Measurements from ENCODE around the gene IL1F10. TPM values are rescaled to one million over a fixed set of nuclear protein-coding genes. Genes with fewer than 3 reads are reported as not detected.

Gene IL1F10
- total and polyA plus RNA-seq, 2 of the 8 experiments (the other 6 are each of a cell fraction or from before 2014, with no cell fraction given): not detected

- no peak overlapping the region for H4K5ac ChIP-seq (ENCODE audit: insufficient read length, low read depth, low read length)
- H3K4me3 ChIP-seq (ENCODE audit: extremely low read depth in 1 of 4, insufficient read depth in 2 of 4, low read depth in 3 of 4, low read length in 4 of 4): no peak overlapping the region
- H3K9ac ChIP-seq (replicated peaks in 1 of 4; ENCODE audit: extremely low read depth in 1 of 4, low read depth in 3 of 4, low read length in 3 of 4): no peak overlapping the region
- H3K56ac ChIP-seq (replicated peaks; ENCODE audit: insufficient read length, low read depth, low read length): no peak overlapping the region
- H2BK20ac ChIP-seq (ENCODE audit: low read length): no peak overlapping the region
- H3K9me3 ChIP-seq (ENCODE audit: insufficient read depth in 2 of 2, low read depth in 1 of 2, low read length in 1 of 2): no peaks in the 10 kb centered on the region
- no peak overlapping the region for H2BK12ac ChIP-seq (ENCODE audit: low read depth, low read length)
- H3K4ac ChIP-seq (replicated peaks; ENCODE audit: insufficient read length, low read depth, low read length): no peak overlapping the region
- FAIRE-seq (no peak), DNase-seq (ENCODE audit: low read depth in 1 of 2, low spot score in 2 of 2) (no peak)
- no peak overlapping the region for H3K27ac ChIP-seq (ENCODE audit: low read depth, low read length)
- ChIA-PET CTCF (ENCODE audit: partially characterized antibody) (interaction anchor here (0.5 to 2.1 kb wide), 4 partner anchors 32 to 191 kb away, joined by 3 to 10 read pairs (median 4); no protein-coding TSS in a partner anchor), POLR2A (ENCODE audit: partially characterized antibody) (no interaction called here)
- no peak overlapping the region for H4K91ac ChIP-seq (replicated peaks; ENCODE audit: insufficient read length, low read length)
- H2BK15ac ChIP-seq (ENCODE audit: low read length): no peak overlapping the region
- H3K4me1 ChIP-seq (replicated peaks in 1 of 4; ENCODE audit: control insufficient read depth in 3 of 4, insufficient read depth in 4 of 4, low read length in 3 of 4): peaks cover 0 to 4% (median 0%) of the 10 kb centered on the region in 4 experiments; a peak in 1 of 7 replicates
- H2AK5ac ChIP-seq (ENCODE audit: low read depth, low read length): no peak overlapping the region
- no peaks in the 10 kb centered on the region for H4K20me1 ChIP-seq (replicated peaks in 1 of 2; ENCODE audit: control insufficient read depth in 1 of 2, insufficient read depth in 2 of 2, low read length in 2 of 2)
- no peaks in the 10 kb centered on the region for H3K27me3 ChIP-seq (replicated peaks in 1 of 4; ENCODE audit: control insufficient read depth in 3 of 4, extremely low read depth in 1 of 4, insufficient read depth in 3 of 4, low read length in 3 of 4)
- no peak overlapping the region for H3K23ac ChIP-seq (ENCODE audit: insufficient read length)
- H3K79me2 ChIP-seq (ENCODE audit: control insufficient read depth in 1 of 2, insufficient read depth in 2 of 2, low read length in 2 of 2): no peaks in the 10 kb centered on the region
- H3K36me3 ChIP-seq (ENCODE audit: control insufficient read depth in 2 of 4, insufficient read depth in 4 of 4, low read length in 3 of 4): no peaks in the 10 kb centered on the region
- no peak overlapping the region for H2AFZ ChIP-seq (ENCODE audit: low read length)
- 77% methylated on average over 6 of the region's 6 CpGs; no CpG with 5 or more reads in 1 of the 2 experiments for WGBS, 2 experiments (ENCODE audit: extremely low coverage in 1 of 2, insufficient coverage in 1 of 2, insufficient read length in 1 of 2, insufficient replicate concordance in 2 of 2, low coverage in 1 of 2, low lambda C conversion rate in 2 of 2, missing lambda C conversion rate in 1 of 2)
- H3K23me2 ChIP-seq (ENCODE audit: low read depth, low read length): no peaks in the 10 kb centered on the region
- H3K79me1 ChIP-seq (ENCODE audit: low read depth, low read length): no peaks in the 10 kb centered on the region
- no peak overlapping the region for H3K18ac ChIP-seq (ENCODE audit: extremely low read depth, low read length)
- H4K8ac ChIP-seq (ENCODE audit: extremely low read depth, insufficient read depth, low read length): no peak overlapping the region
- H3K4me2 ChIP-seq (ENCODE audit: insufficient read depth in 1 of 2, low read depth in 2 of 2, low read length in 2 of 2): no peak overlapping the region
- no peak overlapping the region for H2BK120ac ChIP-seq (replicated peaks; ENCODE audit: low read depth, low read length)
- H2BK5ac ChIP-seq (ENCODE audit: low read depth, low read length): no peak overlapping the region
- H3K14ac ChIP-seq (ENCODE audit: insufficient read length): no peak overlapping the region
- TF ChIP-seq RNF2 (IDR thresholded peaks at IDR 0.05; ENCODE audit: borderline replicate concordance, low read depth, low read length, missing control alignments, poor library complexity, severe bottlenecking): no peak
- no peak for TF ChIP-seq TBP (IDR thresholded peaks at IDR 0.05; ENCODE audit: low read depth, low read length)
- TF ChIP-seq ZNF274 (IDR thresholded peaks at IDR 0.05; ENCODE audit: borderline replicate concordance, extremely low read depth, low read length): no peak
- no peak for TF ChIP-seq BCL11A (IDR thresholded peaks at IDR 0.05; ENCODE audit: low read depth in 2 of 2, low read length in 2 of 2)
- TF ChIP-seq RBBP5 (IDR thresholded peaks at IDR 0.05; ENCODE audit: borderline replicate concordance, low read depth, low read length): no peak
- TF ChIP-seq POLR2A (IDR thresholded peaks at IDR 0.05; ENCODE audit: control extremely low read depth in 1 of 2, low read depth in 2 of 2, low read length in 2 of 2): no peak
- no peak for TF ChIP-seq CHD1 (IDR thresholded peaks at IDR 0.05; ENCODE audit: low read depth, low read length)
- no peak for TF ChIP-seq ATF2 (IDR thresholded peaks at IDR 0.05; ENCODE audit: low read length)
- TF ChIP-seq HDAC6 (IDR thresholded peaks at IDR 0.05; ENCODE audit: low read depth, low read length): no peak
- no peak for TF ChIP-seq CBX5 (IDR thresholded peaks at IDR 0.05; ENCODE audit: low read depth, low read length)
- no peak for TF ChIP-seq SRF (IDR thresholded peaks at IDR 0.05; ENCODE audit: low read depth, low read length)
- no peak for TF ChIP-seq HDAC2 (IDR thresholded peaks at IDR 0.05; ENCODE audit: borderline replicate concordance in 1 of 2, low read depth in 2 of 2, low read length in 2 of 2)
Observed at GRCh38 chr2:113111823-113112287, 44.1 kb downstream of the IL1F10 start.
